Tibial artery (tissue), 4 donors: ENCODE data around the gene CSDE1.

Experiments used
- DNase-seq, 2 donors: peaks; one replicate each; pipeline ENCODE4 v3.0.0-alpha.2; 2019
- H3K27ac ChIP-seq, 2 donors: fragments of 200-600 bp; sonication (generic) in 1 of 2; 1 replicate in 1 of 2; 2 replicates in 1 of 2; pipeline ENCODE4 v1.5.1; 2018 to 2019; ENCODE audit warnings: mild to moderate bottlenecking in 1 of 2
- H3K27me3 ChIP-seq, 2 donors: fragments of 200-600 bp; sonication (generic) in 1 of 2; one replicate each; pipeline versions ENCODE4 v1.5.1 to v1.6.0; 2016 to 2019
- H3K36me3 ChIP-seq, 3 donors: fragments of 200-600 bp; sonication (generic) in 2 of 3; one replicate each; pipeline ENCODE4 v1.5.1; 2016 to 2019; ENCODE audit warnings: mild to moderate bottlenecking in 2 of 3
- H3K4me1 ChIP-seq, 4 donors: fragments of 200-600 bp; sonication (generic) in 2 of 4; 1 replicate in 3 of 4; 2 replicates in 1 of 4; pipeline ENCODE4 v1.5.1; 2016 to 2019
- H3K4me3 ChIP-seq, 2 donors: fragments of 200-600 bp; sonication (generic) in 1 of 2; 1 replicate in 1 of 2; 2 replicates in 1 of 2; pipeline ENCODE4 v1.5.1; 2018 to 2019; ENCODE audit warnings: mild to moderate bottlenecking in 2 of 2
- H3K9me3 ChIP-seq, 3 donors: fragments of 200-600 bp; sonication (generic) in 1 of 3; one replicate each; pipeline ENCODE4 v1.5.1; 2016 to 2019
- CTCF ChIP-seq, 2 experiments: fragments of 200-600 bp in 1 of 2; fragments of 450-650 bp in 1 of 2; IDR thresholded peaks; one replicate each; pipeline ENCODE4 v1.5.1; 2017 to 2019; ENCODE audit warnings: antibody characterized with exemption in 2 of 2, mild to moderate bottlenecking in 1 of 2, moderate library complexity in 1 of 2
- intact Hi-C: fragments of 100-400 bp; cut with DNase I; formaldehyde crosslinking; loops from one replicate; pipeline ENCODE4 v1.15.0; 2023; ENCODE audit warnings: low total_unique reads

Gene CSDE1

GRCh38 chr1:114666954-114667353 is 90.8 kb downstream of the CSDE1 start:
- Histone ChIP-seq H3K9me3 (no peaks in the 10 kb centered on the region), H3K36me3 (no peaks in the 10 kb centered on the region), H3K27ac (no peak overlapping the region), H3K4me1 (peaks cover 0 to 8% (median 3%) of the 10 kb centered on the region in 4 donors), H3K4me3 (no peak overlapping the region), H3K27me3 (no peaks in the 10 kb centered on the region)
- DNase-seq = no peak
- no peak for TF ChIP-seq CTCF (IDR thresholded peaks at IDR 0.05)
- intact Hi-C loops = no loop called here
